ENCODE measurements around the gene AGAP1. TPM values are rescaled to one million over a fixed set of nuclear protein-coding genes. Genes with fewer than 3 reads are reported as not detected.

AGAP1 gene
- total RNA-seq, 1 donor from 2014 or later: 33.4 TPM

GRCh38 chr2:235909358-235909757 is 415.5 kb downstream of the AGAP1 start:
- no peak for TF ChIP-seq CTCF (IDR thresholded peaks at IDR 0.05)
- no peak overlapping the region for H3K4me3 ChIP-seq

GRCh38 chr2:235910067-235910466 is 416.2 kb downstream of the AGAP1 start:
- no peak for TF ChIP-seq CTCF (IDR thresholded peaks at IDR 0.05)
- H3K27me3 ChIP-seq: no peaks in the 10 kb centered on the region
- ATAC-seq (no peak), DNase-seq (no peak)
- H3K27ac ChIP-seq: no peak overlapping the region
- H3K4me1 ChIP-seq: no peaks in the 10 kb centered on the region
- H3K4me3 ChIP-seq: no peak overlapping the region
- H3K9me3 ChIP-seq: no peaks in the 10 kb centered on the region
- intact Hi-C loops (cut with DNase I): no loop called here
- H3K36me3 ChIP-seq: no peaks in the 10 kb centered on the region

More at GRCh38 chr2:235909358-235909757, 415.5 kb downstream of the AGAP1 start:
- ATAC-seq (no peak), DNase-seq (no peak)
- H3K36me3 ChIP-seq: no peaks in the 10 kb centered on the region
- intact Hi-C loops (cut with DNase I): no loop called here
- H3K27ac ChIP-seq: no peak overlapping the region
- H3K27me3 ChIP-seq: no peaks in the 10 kb centered on the region
- H3K4me1 ChIP-seq: no peaks in the 10 kb centered on the region
- H3K9me3 ChIP-seq: no peaks in the 10 kb centered on the region

GRCh38 chr2:235911125-235911524 is 417.3 kb downstream of the AGAP1 start:
- intact Hi-C loops (cut with DNase I): no loop called here
- H3K36me3 ChIP-seq: no peaks in the 10 kb centered on the region
- DNase-seq: no peak
- no peaks in the 10 kb centered on the region for H3K27me3 ChIP-seq
- H3K27ac ChIP-seq: no peak overlapping the region
- H3K4me3 ChIP-seq: no peak overlapping the region
- H3K9me3 ChIP-seq: no peaks in the 10 kb centered on the region
- ATAC-seq: no peak
- TF ChIP-seq CTCF (IDR thresholded peaks at IDR 0.05): no peak
- H3K4me1 ChIP-seq: no peaks in the 10 kb centered on the region

GRCh38 chr2:235911633-235912233 is 417.9 kb downstream of the AGAP1 start:
- Histone ChIP-seq H3K4me1 (no peaks in the 10 kb centered on the region), H3K4me3 (no peak overlapping the region), H3K27ac (no peak overlapping the region), H3K36me3 (no peaks in the 10 kb centered on the region), H3K27me3 (no peaks in the 10 kb centered on the region), H3K9me3 (no peaks in the 10 kb centered on the region)
- ATAC-seq: no peak
- DNase-seq: no peak
- intact Hi-C loops (cut with DNase I): no loop called here
- TF ChIP-seq CTCF (IDR thresholded peaks at IDR 0.05): no peak

GRCh38 chr2:235914756-235915155 is 420.9 kb downstream of the AGAP1 start:
- no peaks in the 10 kb centered on the region for H3K9me3 ChIP-seq
- no peaks in the 10 kb centered on the region for H3K4me1 ChIP-seq
- no peaks in the 10 kb centered on the region for H3K36me3 ChIP-seq
- intact Hi-C loops (cut with DNase I): no loop called here
- ATAC-seq: no peak
- no peak for DNase-seq
- H3K27me3 ChIP-seq: no peaks in the 10 kb centered on the region
- TF ChIP-seq CTCF (IDR thresholded peaks at IDR 0.05): no peak
- no peak overlapping the region for H3K27ac ChIP-seq
- H3K4me3 ChIP-seq: no peak overlapping the region

- H3K27ac ChIP-seq: no peak overlapping the region
- H3K9me3 ChIP-seq: no peaks in the 10 kb centered on the region
- DNase-seq: no peak
- no peaks in the 10 kb centered on the region for H3K4me1 ChIP-seq
- H3K4me3 ChIP-seq: no peak overlapping the region
- ATAC-seq: no peak
- intact Hi-C loops (cut with DNase I): no loop called here
- H3K36me3 ChIP-seq: no peaks in the 10 kb centered on the region
- H3K27me3 ChIP-seq: no peaks in the 10 kb centered on the region
- no peak for TF ChIP-seq CTCF (IDR thresholded peaks at IDR 0.05)
Observed at GRCh38 chr2:235917506-235917905, 423.7 kb downstream of the AGAP1 start.
